HG03520 (cell line): ENCODE data around the gene SASH1.
"Not testable (repeated sequence)": the region's sequence is repeated elsewhere in the genome, so short reads cannot be mapped to it uniquely, and the experiment has no call there.

Experiments used
- ATAC-seq: cut with Tn5 transposase; IDR thresholded peaks from one replicate; pipeline ENCODE4 v1.9.1; 2021; ENCODE audit warnings: mild to moderate bottlenecking, moderate library complexity; ENCODE audit not compliant: unreplicated experiment

SASH1 gene

DNA sequence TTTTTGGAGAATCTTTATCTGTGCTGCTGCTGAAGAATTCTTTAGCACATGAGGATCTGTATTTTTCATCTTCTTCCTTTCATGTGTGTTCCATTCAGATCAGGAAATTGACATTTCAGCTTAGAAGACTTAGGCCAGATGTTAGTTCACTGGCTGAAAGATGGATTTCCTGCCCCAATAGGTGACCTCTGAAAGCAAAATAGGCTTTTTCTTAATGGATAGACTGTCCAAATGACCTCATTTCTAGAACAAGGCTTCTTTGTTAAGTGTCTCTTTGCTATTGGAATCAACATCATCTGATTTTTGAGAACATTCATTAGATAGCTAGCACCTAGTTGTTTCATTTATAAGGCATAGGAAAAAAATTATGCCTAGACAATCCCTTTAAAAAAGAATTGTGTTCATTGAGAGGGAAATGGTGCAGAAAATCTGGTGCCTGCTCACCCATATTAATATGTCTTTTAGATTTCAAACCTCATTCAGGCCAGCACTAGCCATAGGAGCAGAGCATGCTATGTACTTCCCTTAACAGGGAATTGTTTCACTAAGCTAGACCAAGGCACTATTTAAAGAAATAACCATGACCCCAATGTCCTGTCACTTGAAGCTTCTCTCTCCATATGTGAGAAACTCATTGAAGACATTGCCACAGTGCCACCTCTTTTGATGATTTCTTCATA lies 13.6 kb upstream of the SASH1 start:
- no peak for ATAC-seq

DNA sequence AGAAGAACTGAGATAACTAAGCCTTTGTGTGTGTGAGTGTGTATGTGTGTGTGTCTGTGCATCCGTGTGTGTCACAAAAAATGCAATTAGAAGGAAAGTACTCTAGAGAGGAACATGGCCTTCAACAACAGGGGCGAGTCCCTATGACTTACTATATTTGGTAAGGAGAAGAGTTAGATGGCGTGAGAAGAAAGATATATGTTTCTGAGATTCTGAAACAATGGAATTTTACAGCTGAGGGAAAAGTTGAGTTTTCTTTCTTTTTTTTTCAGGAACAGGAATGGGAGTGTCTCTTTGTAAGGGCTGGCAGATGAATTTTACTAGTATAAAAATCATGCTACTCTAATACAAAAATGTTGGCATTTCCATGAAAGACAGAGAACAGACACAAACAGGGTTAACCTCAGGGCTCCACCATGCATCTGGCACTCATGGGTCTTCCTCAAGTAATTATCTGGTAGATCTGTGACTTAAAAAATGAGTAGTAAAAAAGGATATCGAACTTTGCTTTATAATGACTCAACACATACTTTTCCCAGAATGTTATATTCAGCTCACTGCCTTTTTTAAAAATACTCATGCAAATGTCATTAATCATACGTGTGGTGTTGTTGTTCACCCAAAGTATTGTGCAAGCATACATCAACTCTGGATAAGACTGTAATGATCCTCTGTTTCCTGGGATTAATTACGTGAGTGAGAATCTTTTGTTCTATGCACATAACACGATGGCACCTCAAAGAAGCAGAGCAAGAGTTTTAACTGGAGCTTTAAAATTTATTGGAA lies 12.8 kb upstream of the SASH1 start:
- ATAC-seq = no peak

DNA sequence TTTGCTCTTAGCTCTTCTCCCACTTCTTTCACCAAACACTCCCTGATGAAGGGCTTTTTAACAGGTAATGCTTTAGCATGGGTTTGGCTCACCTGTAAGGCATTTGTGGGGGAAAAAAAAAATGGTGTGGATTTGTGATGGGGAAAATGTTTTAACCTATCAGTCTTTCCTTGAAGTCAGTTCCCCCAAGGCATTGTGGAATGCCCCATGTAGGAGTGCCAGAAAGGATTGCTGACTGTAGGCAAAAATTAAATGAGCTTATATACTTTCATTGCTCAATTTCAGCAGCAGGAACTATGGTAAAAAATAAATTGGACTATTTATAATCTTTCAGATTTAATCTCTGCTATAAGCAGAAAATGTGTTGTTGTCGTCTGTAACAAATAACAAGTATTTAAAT lies 10.6 kb upstream of the SASH1 start:
- no peak for ATAC-seq

DNA sequence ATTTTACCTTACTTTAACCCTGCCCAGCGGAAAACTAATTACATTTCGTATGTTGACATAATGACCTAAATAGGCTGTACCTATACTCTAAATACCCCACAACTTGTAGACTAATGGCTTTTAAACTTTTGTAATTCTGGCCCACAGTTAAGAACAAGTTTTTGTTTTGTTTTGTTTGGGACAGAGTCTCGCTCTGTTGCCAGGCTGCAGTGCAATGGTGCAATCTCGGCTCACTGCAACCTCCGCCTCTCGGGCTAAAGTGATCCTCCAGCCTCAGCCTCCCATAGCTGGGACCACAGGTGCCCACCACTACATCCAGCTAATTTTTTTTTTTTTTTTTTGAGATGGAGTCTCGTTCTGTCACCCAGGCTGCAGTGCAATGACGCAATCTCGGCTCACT lies 5.7 kb upstream of the SASH1 start:
- ATAC-seq = no peak

DNA sequence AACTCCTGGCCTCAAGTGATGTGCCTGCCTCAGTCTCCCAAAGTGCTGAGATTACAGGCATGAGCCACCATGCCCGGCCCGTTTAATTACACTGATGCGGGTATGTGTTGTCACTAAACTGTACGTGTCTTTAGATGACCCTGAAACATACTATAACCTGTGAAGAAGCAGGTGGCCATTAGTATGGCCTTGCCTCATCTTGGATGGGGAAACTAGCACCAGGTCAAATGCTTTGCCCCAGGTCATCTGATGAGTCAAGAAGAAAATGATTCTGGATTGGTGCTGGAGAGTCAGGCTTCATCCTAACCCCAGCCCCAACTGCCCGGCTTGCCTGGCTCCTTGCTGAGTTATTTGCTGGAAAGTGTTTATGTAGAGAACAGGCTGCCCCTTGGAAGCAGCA lies 2.9 kb upstream of the SASH1 start:
- ATAC-seq = no peak

- ATAC-seq = no peak
Observed at GRCh38 chr6:148340586-148341297, 1.9 kb upstream of the SASH1 start.

- no peak for ATAC-seq
Observed at GRCh38 chr6:148342100-148342349, 613 bp upstream of the SASH1 start.

- no peak for ATAC-seq
Observed at GRCh38 chr6:148343047-148343782, 577 bp downstream of the SASH1 start.

GRCh38 chr6:148345176-148345575 lies 2.5 kb downstream of the SASH1 start:
- no peak for ATAC-seq

DNA sequence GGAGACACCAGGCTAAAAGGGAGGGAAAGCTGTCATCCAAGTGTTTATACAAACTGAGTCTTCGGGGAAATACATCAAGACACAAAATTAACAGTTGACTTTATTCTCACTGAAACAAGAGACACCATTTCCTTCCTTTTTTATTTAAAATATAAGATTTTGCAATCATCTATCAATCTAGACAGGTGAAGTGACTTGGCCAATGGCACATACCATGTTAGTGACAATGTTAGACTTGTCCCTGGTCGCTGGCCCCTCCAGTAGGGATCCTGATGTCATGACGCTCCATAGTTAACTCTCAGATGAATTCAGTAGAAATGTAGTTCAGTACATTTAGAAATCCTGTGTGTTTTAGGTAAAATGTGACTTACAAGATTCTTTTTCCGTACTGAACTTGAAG lies 2.9 kb downstream of the SASH1 start:
- no peak for ATAC-seq

DNA sequence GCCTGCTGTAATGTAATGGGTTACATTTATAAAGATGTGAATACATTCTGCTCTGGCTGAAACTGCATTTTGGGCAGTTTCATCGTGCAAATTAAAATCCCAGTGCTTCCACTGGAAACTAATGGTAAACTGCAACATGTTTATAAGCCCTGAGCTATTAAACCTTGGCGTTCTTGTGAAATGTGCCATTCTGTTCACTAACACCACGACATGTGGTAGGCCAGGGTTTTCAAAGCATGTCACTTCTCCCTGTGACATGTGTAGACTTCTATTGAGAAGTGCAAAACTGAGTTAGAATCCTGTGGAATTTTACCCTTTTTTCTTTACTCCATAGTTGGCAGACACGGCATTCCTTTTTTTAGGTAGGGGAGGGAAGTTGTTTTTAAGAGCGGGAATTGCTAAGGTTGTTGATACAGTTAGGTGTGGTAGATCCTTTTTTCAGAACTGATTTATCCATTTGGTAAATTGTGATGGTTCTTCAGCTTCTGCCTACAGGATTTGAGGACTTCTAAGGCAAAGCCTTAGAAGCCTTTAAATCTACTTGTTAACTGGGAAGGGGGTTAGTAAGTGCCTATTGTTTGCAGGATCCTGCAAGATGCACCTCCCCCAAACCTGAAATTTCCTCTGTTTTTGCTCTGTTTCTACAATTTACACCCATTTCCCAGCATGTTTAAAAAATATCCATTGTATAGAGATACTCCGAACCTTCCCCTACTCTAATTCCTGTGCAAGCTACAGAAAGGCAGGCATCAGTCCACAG lies 4.2 kb downstream of the SASH1 start:
- ATAC-seq = no peak

- ATAC-seq = no peak
Observed at GRCh38 chr6:148347441-148348054, 4.9 kb downstream of the SASH1 start.

GRCh38 chr6:148348335-148348734 lies 5.7 kb downstream of the SASH1 start:
- no peak for ATAC-seq

DNA sequence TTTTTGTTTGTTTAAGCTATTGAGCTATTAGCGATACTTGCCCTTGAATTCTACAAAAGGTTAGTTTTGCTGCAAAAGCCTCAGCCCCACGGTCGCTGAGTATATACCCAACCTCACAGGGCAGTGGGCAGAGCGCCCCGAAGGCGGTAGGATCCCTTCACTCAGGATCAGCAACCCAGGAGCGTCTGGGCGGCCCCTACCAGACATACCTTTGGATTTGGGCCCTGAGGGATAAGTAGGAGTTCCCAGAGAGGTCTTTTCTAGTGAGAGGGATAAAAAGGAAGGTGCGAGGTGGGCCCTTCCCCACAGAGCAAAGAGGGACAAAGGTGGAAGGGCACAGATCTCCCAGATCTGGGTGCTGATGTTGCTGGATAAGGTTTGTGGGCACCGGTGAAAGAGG lies 6.1 kb downstream of the SASH1 start:
- ATAC-seq = no peak

DNA sequence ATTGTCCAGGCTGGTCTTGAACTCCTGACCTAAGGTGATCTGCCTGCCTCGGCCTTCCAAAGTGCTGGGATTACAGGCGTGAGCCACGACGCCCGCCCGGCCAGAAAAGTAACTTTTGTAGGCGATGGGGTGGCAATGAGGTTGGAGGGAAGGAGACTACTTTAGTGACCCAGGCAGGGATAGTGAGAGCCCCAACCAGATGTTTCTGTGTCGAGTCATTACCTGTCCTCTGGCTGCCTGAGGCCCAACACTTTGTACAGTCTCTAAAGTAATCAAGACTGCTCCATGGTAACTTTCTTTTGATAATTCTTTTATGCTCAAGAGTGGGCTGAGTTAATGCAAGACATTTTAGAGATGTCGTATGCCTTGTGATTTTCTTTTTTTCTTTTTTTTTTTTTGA lies 6.8 kb downstream of the SASH1 start:
- ATAC-seq = no peak

DNA sequence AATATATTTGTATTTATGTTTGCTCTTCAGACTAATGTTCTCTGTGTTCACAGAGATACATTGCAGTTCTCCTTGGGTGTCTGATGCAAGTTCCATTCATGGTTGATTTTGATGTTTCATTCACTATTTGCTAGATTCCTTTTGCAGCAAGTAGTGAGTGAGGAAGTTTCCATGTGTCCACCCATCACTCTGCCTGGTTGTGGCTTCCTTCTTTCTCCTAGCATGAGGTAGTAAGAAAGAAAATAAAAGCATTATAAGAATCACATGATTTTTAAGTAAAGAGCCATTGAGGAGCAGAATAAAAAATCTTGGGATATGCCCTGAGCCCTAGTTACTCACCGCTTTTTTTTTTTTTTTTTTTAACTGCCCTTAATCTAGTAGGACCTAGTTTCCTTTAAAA lies 8.7 kb downstream of the SASH1 start:
- no peak for ATAC-seq

- not testable (repeated sequence) for ATAC-seq
Observed at GRCh38 chr6:148352421-148352820, 9.8 kb downstream of the SASH1 start.

DNA sequence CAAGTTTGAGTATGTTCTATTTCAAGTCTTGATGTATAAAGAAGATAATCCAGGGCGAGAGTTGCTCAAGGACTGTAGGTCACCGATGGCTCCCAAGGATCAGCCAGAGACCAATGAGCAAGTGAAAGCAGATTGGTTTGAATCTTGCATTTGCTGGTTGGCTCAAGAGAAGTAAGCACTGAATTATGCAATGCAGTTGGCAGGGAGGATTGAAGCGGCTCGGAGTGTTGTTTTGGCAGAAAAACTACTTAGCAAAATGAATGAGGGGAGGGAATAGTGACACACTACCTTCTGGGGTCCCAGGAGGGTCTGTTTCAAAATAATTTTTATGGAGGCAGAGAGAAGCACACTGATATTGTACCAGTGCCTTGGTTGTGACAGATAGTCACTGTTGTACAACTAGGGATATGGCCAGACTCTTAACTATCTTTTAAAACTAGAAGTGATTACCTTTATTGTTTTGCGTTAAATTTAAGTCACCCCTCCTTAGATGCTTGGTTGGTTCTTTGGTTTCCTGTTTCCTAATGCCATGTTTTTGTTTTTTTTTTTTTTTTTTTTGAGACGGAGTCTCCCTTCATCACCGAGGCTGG lies 15.7 kb downstream of the SASH1 start:
- ATAC-seq = no peak

DNA sequence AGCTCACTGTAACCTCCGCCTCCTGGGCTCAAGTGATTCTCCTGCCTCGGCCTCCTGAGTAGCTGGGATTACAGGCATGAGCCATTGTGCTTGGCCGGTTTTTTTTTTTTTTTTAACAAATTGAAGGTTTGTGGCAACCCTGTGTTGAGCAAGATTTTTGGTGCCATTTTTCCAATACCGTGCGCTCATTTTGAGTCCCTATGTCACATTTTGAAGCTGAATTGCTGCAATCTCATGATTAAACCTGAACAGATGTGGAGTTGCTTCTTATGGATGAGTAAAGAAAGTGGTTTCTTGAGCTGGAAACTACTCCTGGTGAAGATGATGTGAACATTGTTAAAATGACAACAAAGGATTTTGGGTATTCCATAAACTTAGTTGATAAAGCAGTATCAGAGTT lies 16.6 kb downstream of the SASH1 start:
- ATAC-seq = no peak
